ENCODE results near the gene BDH1. TPM values are rescaled to one million over a fixed set of nuclear protein-coding genes. Genes with fewer than 3 reads are reported as not detected.

The BDH1 gene
- total and polyA plus RNA-seq, 2 of the 13 experiments (the other 11 are each of a cell fraction or from before 2014, with no cell fraction given): 21.2 to 71.9 TPM

- TF ChIP-seq ARID5B (CRISPR knock-in tag; IDR thresholded peaks at IDR 0.05): peak; percentile 74
- TF ChIP-seq ZNF781 (CRISPR knock-in tag; IDR thresholded peaks at IDR 0.05; ENCODE audit: borderline replicate concordance, not compliant biosample characterization): no peak
- no peak for TF ChIP-seq ZNF441 (CRISPR knock-in tag; IDR thresholded peaks at IDR 0.05; ENCODE audit: borderline replicate concordance)
- no peak for TF ChIP-seq HIVEP1 (CRISPR knock-in tag; IDR thresholded peaks at IDR 0.05)
- TF ChIP-seq RXRB (CRISPR knock-in tag; IDR thresholded peaks at IDR 0.05; ENCODE audit: borderline replicate concordance): peak; percentile 76
- TF ChIP-seq CREM (IDR thresholded peaks at IDR 0.05): peak; percentile 26; the same call in 1 of the 2 replicates
- no peak for TF ChIP-seq CREM (CRISPR knock-in tag; IDR thresholded peaks at IDR 0.05)
- TF ChIP-seq KDM5A (IDR thresholded peaks at IDR 0.05; ENCODE audit: borderline replicate concordance, low read length): no peak
- TF ChIP-seq KDM6A (CRISPR knock-in tag; IDR thresholded peaks at IDR 0.05; ENCODE audit: low read depth): 0 out of 2 replicates have a peak, but pooled peaks have one; percentile 23
- TF ChIP-seq KLF6 (CRISPR knock-in tag; IDR thresholded peaks at IDR 0.05): no peak
- TF ChIP-seq ZNF253 (CRISPR knock-in tag; IDR thresholded peaks at IDR 0.05; ENCODE audit: borderline replicate concordance): no peak
- TF ChIP-seq ZNF263 (CRISPR knock-in tag; IDR thresholded peaks at IDR 0.05): 0 out of 2 replicates have a peak, but pooled peaks have one; percentile 45
- TF ChIP-seq ZNF235 (CRISPR knock-in tag; IDR thresholded peaks at IDR 0.05; ENCODE audit: borderline replicate concordance): no peak
- no peak for TF ChIP-seq ELK4 (CRISPR knock-in tag; IDR thresholded peaks at IDR 0.05; ENCODE audit: borderline replicate concordance)
- no peak for TF ChIP-seq XBP1 (CRISPR knock-in tag; IDR thresholded peaks at IDR 0.05)
- TF ChIP-seq SP5 (CRISPR knock-in tag; IDR thresholded peaks at IDR 0.05; ENCODE audit: borderline replicate concordance, low read depth): peak; percentile 91
- no peak for TF ChIP-seq ZNF292 (CRISPR knock-in tag; IDR thresholded peaks at IDR 0.05; ENCODE audit: borderline replicate concordance, low read depth)
- TF ChIP-seq SAP130 (CRISPR knock-in tag; IDR thresholded peaks at IDR 0.05; ENCODE audit: low read depth): peak; percentile 77
- TF ChIP-seq ZNF230 (CRISPR knock-in tag; IDR thresholded peaks at IDR 0.05): no peak
- TF ChIP-seq NKX3-1 (CRISPR knock-in tag; IDR thresholded peaks at IDR 0.05): no peak
- TF ChIP-seq ZNF878 (CRISPR knock-in tag; IDR thresholded peaks at IDR 0.05): no peak
- no peak for TF ChIP-seq REL (CRISPR knock-in tag; conservative IDR thresholded peaks at IDR 0.05)
- TF ChIP-seq CHCHD3 (CRISPR knock-in tag; IDR thresholded peaks at IDR 0.05): no peak
- TF ChIP-seq STAG1 (CRISPR knock-in tag; IDR thresholded peaks at IDR 0.05): peak; percentile 29
- TF ChIP-seq POLR2G (IDR thresholded peaks at IDR 0.05; ENCODE audit: low read depth, low read length): peak; percentile 65
- peak; percentile 24; the same call in 1 of the 2 replicates for TF ChIP-seq HOMEZ (CRISPR knock-in tag; IDR thresholded peaks at IDR 0.05; ENCODE audit: low read depth)
- TF ChIP-seq TBL1XR1 (IDR thresholded peaks at IDR 0.05; ENCODE audit: borderline replicate concordance, low read length, partially characterized antibody): no peak
- 0 out of 2 replicates have a peak, but pooled peaks have one; percentile 18 for TF ChIP-seq ZBTB38 (CRISPR knock-in tag; IDR thresholded peaks at IDR 0.05)
Measured at GRCh38 chr3:197597335-197597734, 41.6 kb upstream of the BDH1 start (continued).
